ES-I3 (cell line): Measurements from ENCODE around the gene PLGRKT.
"Not testable (repeated sequence)": the region's sequence is repeated elsewhere in the genome, so short reads cannot be mapped to it uniquely, and the experiment has no call there.

Experiments used
- H3K36me3 ChIP-seq: 2 replicates; pipeline ENCODE4 v1.6.1; 2013; ENCODE audit warnings: mild to moderate bottlenecking, low read length, control low read depth, moderate library complexity; ENCODE audit not compliant: insufficient read depth
- H3K4me1 ChIP-seq: 2 replicates; pipeline ENCODE4 v1.6.1; 2013; ENCODE audit warnings: mild to moderate bottlenecking, control low read depth, low read length; ENCODE audit not compliant: insufficient read depth
- H3K9ac ChIP-seq: 2 replicates; pipeline ENCODE4 v1.6.1; 2013; ENCODE audit warnings: low read depth, mild to moderate bottlenecking, low read length, moderate library complexity
- H3K9me3 ChIP-seq: 2 replicates; pipeline ENCODE4 v1.6.1; 2013; ENCODE audit warnings: mild to moderate bottlenecking, low read length, moderate library complexity; ENCODE audit not compliant: control insufficient read depth, insufficient read depth

PLGRKT gene

GRCh38 chr9:5432890-5433289 is 4.8 kb downstream of the PLGRKT start:
- not testable (repeated sequence) for H3K9me3 ChIP-seq, H3K36me3 ChIP-seq, H3K4me1 ChIP-seq, H3K9ac ChIP-seq

- H3K9me3 ChIP-seq, result peaks cover 3% of the 10 kb centered on the region
- H3K9ac ChIP-seq, result no peak overlapping the region
- H3K36me3 ChIP-seq, result peaks cover 6% of the 10 kb centered on the region
- H3K4me1 ChIP-seq, result no peaks in the 10 kb centered on the region; the same call in 1 of the 2 replicates
Observed at GRCh38 chr9:5430912-5431311, 6.8 kb downstream of the PLGRKT start.

- H3K9me3 ChIP-seq, result no peaks in the 10 kb centered on the region; the same call in 1 of the 2 replicates
- H3K4me1 ChIP-seq, result no peaks in the 10 kb centered on the region; the same call in 1 of the 2 replicates
- H3K9ac ChIP-seq, result no peak overlapping the region
- peaks cover 2% of the 10 kb centered on the region; the same call in 1 of the 2 replicates for H3K36me3 ChIP-seq
Observed at GRCh38 chr9:5429873-5430564, 7.7 kb downstream of the PLGRKT start.

GRCh38 chr9:5428794-5429528 is 8.8 kb downstream of the PLGRKT start:
- Histone ChIP-seq H3K9me3 (no peaks in the 10 kb centered on the region; the same call in 1 of the 2 replicates), H3K4me1 (no peaks in the 10 kb centered on the region; the same call in 1 of the 2 replicates), H3K9ac (no peak overlapping the region), H3K36me3 (peaks cover 2% of the 10 kb centered on the region; the same call in 1 of the 2 replicates)

- Histone ChIP-seq H3K4me1 (no peaks in the 10 kb centered on the region; the same call in 1 of the 2 replicates), H3K9me3 (no peaks in the 10 kb centered on the region; the same call in 1 of the 2 replicates)
Observed at GRCh38 chr9:5428172-5428571, 9.6 kb downstream of the PLGRKT start.

GRCh38 chr9:5427005-5427404 is 10.7 kb downstream of the PLGRKT start:
- H3K9ac ChIP-seq, result no peak overlapping the region
- H3K4me1 ChIP-seq, result no peaks in the 10 kb centered on the region; the same call in 1 of the 2 replicates
- H3K36me3 ChIP-seq, result peaks cover 1% of the 10 kb centered on the region; the same call in 1 of the 2 replicates
- H3K9me3 ChIP-seq, result no peaks in the 10 kb centered on the region; the same call in 1 of the 2 replicates

More at GRCh38 chr9:5428172-5428571, 9.6 kb downstream of the PLGRKT start:
- Histone ChIP-seq H3K9ac (no peak overlapping the region), H3K36me3 (peaks cover 2% of the 10 kb centered on the region; the same call in 1 of the 2 replicates)

- H3K9ac ChIP-seq, result no peak overlapping the region
- H3K4me1 ChIP-seq, result no peaks in the 10 kb centered on the region; the same call in 1 of the 2 replicates
- no peaks in the 10 kb centered on the region for H3K9me3 ChIP-seq
- no peaks in the 10 kb centered on the region; the same call in 1 of the 2 replicates for H3K36me3 ChIP-seq
Observed at GRCh38 chr9:5425006-5425628, 12.6 kb downstream of the PLGRKT start.

- Histone ChIP-seq H3K36me3 (no peaks in the 10 kb centered on the region), H3K9ac (no peak overlapping the region), H3K9me3 (no peaks in the 10 kb centered on the region), H3K4me1 (peaks cover 2% of the 10 kb centered on the region; the same call in 1 of the 2 replicates)
Observed at GRCh38 chr9:5422276-5422675, 15.4 kb downstream of the PLGRKT start.

GRCh38 chr9:5421163-5421562 is 16.6 kb downstream of the PLGRKT start:
- no peaks in the 10 kb centered on the region for H3K9me3 ChIP-seq
- H3K9ac ChIP-seq, result no peak overlapping the region
- H3K4me1 ChIP-seq, result peaks cover 10% of the 10 kb centered on the region
- no peaks in the 10 kb centered on the region for H3K36me3 ChIP-seq

- Histone ChIP-seq H3K9ac (no peak overlapping the region), H3K4me1 (peaks cover 10% of the 10 kb centered on the region), H3K36me3 (no peaks in the 10 kb centered on the region), H3K9me3 (no peaks in the 10 kb centered on the region)
Observed at GRCh38 chr9:5419987-5420386, 17.7 kb downstream of the PLGRKT start.

- no peaks in the 10 kb centered on the region for H3K9me3 ChIP-seq
- H3K36me3 ChIP-seq, result no peaks in the 10 kb centered on the region
- peaks cover 10% of the 10 kb centered on the region for H3K4me1 ChIP-seq
- no peak overlapping the region for H3K9ac ChIP-seq
Observed at GRCh38 chr9:5418481-5418880, 19.2 kb downstream of the PLGRKT start.

- H3K9me3 ChIP-seq, result no peaks in the 10 kb centered on the region
- H3K4me1 ChIP-seq, result peaks cover 10% of the 10 kb centered on the region
- no peaks in the 10 kb centered on the region for H3K36me3 ChIP-seq
Observed at GRCh38 chr9:5416953-5417352, 20.8 kb downstream of the PLGRKT start.

GRCh38 chr9:5408596-5408995 is 29.1 kb downstream of the PLGRKT start:
- H3K4me1 ChIP-seq, result no peaks in the 10 kb centered on the region
- H3K36me3 ChIP-seq, result no peaks in the 10 kb centered on the region
- H3K9ac ChIP-seq, result no peak overlapping the region
- H3K9me3 ChIP-seq, result peaks cover 4% of the 10 kb centered on the region; the same call in 1 of the 2 replicates

More at GRCh38 chr9:5416953-5417352, 20.8 kb downstream of the PLGRKT start:
- no peak overlapping the region for H3K9ac ChIP-seq

GRCh38 chr9:5402217-5402616 is 35.5 kb downstream of the PLGRKT start:
- Histone ChIP-seq H3K4me1 (no peaks in the 10 kb centered on the region), H3K36me3 (no peaks in the 10 kb centered on the region), H3K9me3 (no peaks in the 10 kb centered on the region), H3K9ac (no peak overlapping the region)
